DOHH2 (cell line): Measurements from ENCODE around the gene EHMT1.
A peak's percentile ranks its signal among the peaks of the same experiment; 100 is the strongest.

Source experiments
- H3F3A ChIP-seq: fragments of 200-600 bp; sonication (generic), shearing (Covaris generic); 2 replicates; pipeline ENCODE4 v1.6.0; 2016; ENCODE audit warnings: antibody characterized with exemption, mild to moderate bottlenecking; ENCODE audit not compliant: control insufficient read depth, insufficient read depth
- H3K27ac ChIP-seq: fragments of 200-600 bp; sonication (generic); 2 replicates; pipeline ENCODE4 v1.5.1; 2014; ENCODE audit warnings: low read depth, mild to moderate bottlenecking, low read length, moderate library complexity
- H3K27me3 ChIP-seq: fragments of 200-600 bp; sonication (generic); 2 replicates; pipeline ENCODE4 v1.6.1; 2014; ENCODE audit warnings: mild to moderate bottlenecking, low read length, mixed read lengths; ENCODE audit not compliant: control insufficient read depth
- H3K36me3 ChIP-seq: fragments of 200-600 bp; sonication (generic); 2 replicates; pipeline ENCODE4 v1.6.1; 2014; ENCODE audit warnings: mild to moderate bottlenecking, low read length, moderate library complexity, mixed read lengths; ENCODE audit not compliant: control insufficient read depth
- H3K4me1 ChIP-seq: fragments of 200-600 bp; sonication (generic); 2 replicates; pipeline ENCODE4 v1.6.1; 2014; ENCODE audit warnings: mild to moderate bottlenecking, low read length, mixed read lengths; ENCODE audit not compliant: control insufficient read depth
- H3K4me2 ChIP-seq: fragments of 200-600 bp; sonication (generic); 2 replicates; pipeline ENCODE4 v1.6.0; 2014; ENCODE audit warnings: mild to moderate bottlenecking, low read length, moderate library complexity
- H3K4me3 ChIP-seq: fragments of 200-600 bp; sonication (generic); 2 replicates; pipeline ENCODE4 v1.5.1; 2014; ENCODE audit warnings: mild to moderate bottlenecking, low read length, mixed read lengths
- H3K79me2 ChIP-seq: fragments of 200-600 bp; sonication (generic); 2 replicates; pipeline ENCODE4 v1.6.1; 2014; ENCODE audit warnings: mild to moderate bottlenecking, low read length, mixed read lengths; ENCODE audit not compliant: control insufficient read depth
- H3K9me2 ChIP-seq: fragments of 200-600 bp; sonication (generic); replicated peaks from 2 replicates; pipeline ENCODE4 v1.6.1; 2014; ENCODE audit warnings: mild to moderate bottlenecking, low read length, mixed read lengths; ENCODE audit not compliant: control insufficient read depth
- H3K9me3 ChIP-seq: fragments of 200-600 bp; sonication (generic); 2 replicates; pipeline ENCODE4 v1.6.1; 2014; ENCODE audit warnings: antibody characterized with exemption, low read length, mixed read lengths; ENCODE audit not compliant: control insufficient read depth, insufficient read depth
- H4K20me1 ChIP-seq: fragments of 200-600 bp; sonication (generic); 2 replicates; pipeline ENCODE4 v1.6.0; 2014; ENCODE audit warnings: low read depth, mild to moderate bottlenecking, antibody characterized with exemption, low read length, moderate library complexity; ENCODE audit not compliant: control insufficient read depth, insufficient read depth
- CTCF ChIP-seq: fragments of 200-600 bp; sonication (generic); IDR thresholded peaks from one replicate; pipeline ENCODE4 v1.5.1; 2014; ENCODE audit warnings: antibody characterized with exemption, mild to moderate bottlenecking, low read depth, low read length; ENCODE audit not compliant: poor library complexity, severe bottlenecking
- EZH2phosphoT487 ChIP-seq: fragments of 200-600 bp; sonication (generic); IDR thresholded peaks from 2 replicates; pipeline ENCODE4 v1.6.1; 2017; ENCODE audit warnings: borderline replicate concordance, mild to moderate bottlenecking, antibody characterized with exemption, low read length, moderate library complexity, mixed read lengths

Gene EHMT1

DNA sequence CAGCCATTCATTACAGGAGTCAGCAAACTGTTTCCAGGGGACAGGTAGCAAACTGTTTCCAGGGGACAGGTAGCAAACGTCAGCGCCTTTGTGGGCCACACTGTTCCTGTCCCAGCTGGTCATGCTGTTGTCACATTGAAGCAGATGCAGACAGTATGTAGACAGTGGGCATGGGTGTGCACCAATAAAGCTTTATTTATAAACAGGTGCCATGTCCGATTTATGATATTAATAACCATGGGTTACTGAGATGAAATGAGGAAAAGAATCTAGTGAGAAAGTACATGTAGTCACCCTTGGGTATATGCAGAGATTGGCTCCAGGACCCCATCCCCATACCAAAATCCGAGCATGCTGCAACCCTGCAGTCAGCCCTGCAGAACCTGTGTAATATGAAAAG lies 122.5 kb downstream of the EHMT1 start:
- no peak for TF ChIP-seq EZH2phosphoT487
- no peak for TF ChIP-seq CTCF
- peaks cover 60% of the 10 kb centered on the region for H3K79me2 ChIP-seq

GRCh38 chr9:137742698-137743097 lies 123.9 kb downstream of the EHMT1 start:
- Histone ChIP-seq H3K36me3 (peaks cover 71% of the 10 kb centered on the region), H3K79me2 (peaks cover 70% of the 10 kb centered on the region), H4K20me1 (peaks cover 4% of the 10 kb centered on the region; the same call in 1 of the 2 replicates), H3K9me2 (no peaks in the 10 kb centered on the region), H3K4me2 (no peak overlapping the region), H3K4me3 (no peak overlapping the region), H3F3A (peaks cover 15% of the 10 kb centered on the region), H3K27ac (0 out of 2 replicates have a peak overlapping the region, but pooled peaks have one; percentile 4), H3K4me1 (peaks cover 80% of the 10 kb centered on the region), H3K27me3 (no peaks in the 10 kb centered on the region), H3K9me3 (no peaks in the 10 kb centered on the region)
- TF ChIP-seq CTCF = no peak
- TF ChIP-seq EZH2phosphoT487 = no peak

More for the DNA sequence above, 122.5 kb downstream of the EHMT1 start:
- H3K9me3 ChIP-seq = no peaks in the 10 kb centered on the region; the same call in 1 of the 2 replicates
- peaks cover 72% of the 10 kb centered on the region for H3K36me3 ChIP-seq
- H4K20me1 ChIP-seq = peaks cover 4% of the 10 kb centered on the region; the same call in 1 of the 2 replicates
- 0 out of 2 replicates have a peak overlapping the region, but pooled peaks have one; percentile 12 for H3K4me2 ChIP-seq
- no peak overlapping the region for H3K27ac ChIP-seq
- peaks cover 28% of the 10 kb centered on the region for H3F3A ChIP-seq
- H3K9me2 ChIP-seq = no peaks in the 10 kb centered on the region
- H3K4me3 ChIP-seq = no peak overlapping the region
- no peaks in the 10 kb centered on the region for H3K27me3 ChIP-seq
- peaks cover 94% of the 10 kb centered on the region for H3K4me1 ChIP-seq

DNA sequence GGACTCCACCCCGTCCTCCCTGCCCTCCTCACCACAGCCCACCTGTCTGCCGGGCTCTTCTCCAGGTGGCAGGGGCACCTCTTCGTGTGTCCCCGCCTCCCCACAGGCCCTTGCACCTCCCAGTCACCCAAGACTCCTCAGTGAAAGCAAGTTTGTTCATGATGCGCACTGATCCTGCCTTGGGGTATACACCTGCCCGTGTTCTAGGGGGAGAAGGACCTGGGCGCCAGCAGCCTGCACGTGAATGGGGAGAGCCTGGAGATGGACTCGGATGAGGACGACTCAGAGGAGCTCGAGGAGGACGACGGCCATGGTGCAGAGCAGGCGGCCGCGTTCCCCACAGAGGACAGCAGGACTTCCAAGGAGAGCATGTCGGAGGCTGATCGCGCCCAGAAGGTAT lies 124.9 kb downstream of the EHMT1 start:
- Histone ChIP-seq H3K4me2 (peak overlapping the region; percentile 33; the same call in 1 of the 2 replicates), H3K27me3 (no peaks in the 10 kb centered on the region), H3F3A (peaks cover 11% of the 10 kb centered on the region), H3K9me2 (no peaks in the 10 kb centered on the region), H3K4me1 (peaks cover 71% of the 10 kb centered on the region), H3K9me3 (no peaks in the 10 kb centered on the region), H3K36me3 (peaks cover 81% of the 10 kb centered on the region), H3K79me2 (peaks cover 79% of the 10 kb centered on the region), H3K27ac (peak overlapping the region; percentile 83), H3K4me3 (no peak overlapping the region), H4K20me1 (peaks cover 4% of the 10 kb centered on the region; the same call in 1 of the 2 replicates)
- TF ChIP-seq EZH2phosphoT487 (no peak), CTCF (no peak)
